ENCODE data around the gene KRT12.
A peak's percentile ranks its signal among the peaks of the same experiment; 100 is the strongest.
"Not testable (repeated sequence)": the region's sequence is repeated elsewhere in the genome, so short reads cannot be mapped to it uniquely, and the experiment has no call there.

The KRT12 gene

DNA sequence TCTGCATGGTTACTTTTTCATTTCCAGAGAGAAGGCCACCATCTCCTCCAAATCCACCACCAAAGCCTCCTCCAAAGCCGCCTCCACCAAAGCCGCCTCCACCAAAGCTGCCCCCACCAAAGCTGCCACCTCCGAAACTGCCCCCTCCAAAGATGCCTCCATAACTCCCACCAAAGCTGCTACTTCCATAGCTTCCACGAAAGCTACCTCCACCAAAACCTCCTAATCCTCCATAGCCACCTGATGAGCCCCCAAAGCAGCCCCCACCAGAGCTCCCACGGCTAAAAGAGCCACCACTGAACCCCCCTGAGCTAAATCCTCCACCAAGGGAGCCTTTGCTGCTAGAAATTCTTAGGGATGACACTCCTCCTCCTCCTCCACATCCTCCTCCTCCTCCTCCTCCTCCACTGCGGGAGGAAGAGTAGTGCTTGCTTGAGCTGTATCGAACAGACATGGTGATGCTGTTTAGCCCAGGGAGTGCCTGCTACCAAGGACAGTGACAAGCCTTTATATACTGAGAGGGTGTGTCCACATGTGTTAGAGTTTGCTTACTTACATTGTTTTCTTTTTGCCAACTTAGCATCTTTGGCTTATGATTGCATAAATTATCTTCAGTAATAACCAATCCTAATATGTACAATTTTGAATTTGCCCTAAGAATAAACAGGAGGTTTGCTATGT is 44.8 kb downstream of the KRT12 start, which contains the start of gene KRT10:
Gene KRT10 (minus strand): TSS at position 483 of the 681 bp plus-strand sequence. CDS start 29 bp downstream, at position 454.
- H3K9me3 Mint-ChIP-seq, result peaks cover 6% of the 10 kb centered on the region
- H3K27ac Mint-ChIP-seq, result no peak within 1 kb of the TSS
- peaks cover 10% of the 10 kb centered on the region for H3K36me3 Mint-ChIP-seq (ENCODE audit: low read depth)
- H3K4me3 Mint-ChIP-seq, result no peak within 1 kb of the TSS
- intact Hi-C loops (cut with micrococcal nuclease), result no loop called here
- peaks cover 43% of the 10 kb centered on the region for H3K27me3 Mint-ChIP-seq
- H3K4me1 Mint-ChIP-seq (ENCODE audit: low read depth), result no peaks in the 10 kb centered on the region

DNA sequence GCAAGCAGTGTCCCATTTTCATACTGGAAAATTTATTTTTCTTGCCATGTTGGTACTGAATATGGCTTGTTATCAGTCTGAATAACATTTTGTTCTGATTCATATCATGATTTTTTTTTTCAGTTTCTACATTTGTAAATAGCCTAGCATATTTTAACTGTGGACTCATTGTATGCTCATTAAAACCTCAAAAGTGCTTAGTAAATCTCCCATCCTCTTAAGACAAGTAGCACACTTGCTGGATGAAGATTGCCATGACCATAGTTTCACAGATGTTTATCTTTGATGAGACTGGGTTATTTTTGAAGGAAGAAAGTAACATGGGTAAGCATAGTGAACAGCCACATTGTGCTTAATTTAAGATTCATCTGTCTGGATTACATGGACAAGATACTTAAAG is 45.5 kb downstream of the KRT12 start:
- Mint-ChIP-seq H3K27ac (no peak overlapping the region), H3K27me3 (peaks cover 43% of the 10 kb centered on the region)
- intact Hi-C loops (cut with micrococcal nuclease), result no loop called here

DNA sequence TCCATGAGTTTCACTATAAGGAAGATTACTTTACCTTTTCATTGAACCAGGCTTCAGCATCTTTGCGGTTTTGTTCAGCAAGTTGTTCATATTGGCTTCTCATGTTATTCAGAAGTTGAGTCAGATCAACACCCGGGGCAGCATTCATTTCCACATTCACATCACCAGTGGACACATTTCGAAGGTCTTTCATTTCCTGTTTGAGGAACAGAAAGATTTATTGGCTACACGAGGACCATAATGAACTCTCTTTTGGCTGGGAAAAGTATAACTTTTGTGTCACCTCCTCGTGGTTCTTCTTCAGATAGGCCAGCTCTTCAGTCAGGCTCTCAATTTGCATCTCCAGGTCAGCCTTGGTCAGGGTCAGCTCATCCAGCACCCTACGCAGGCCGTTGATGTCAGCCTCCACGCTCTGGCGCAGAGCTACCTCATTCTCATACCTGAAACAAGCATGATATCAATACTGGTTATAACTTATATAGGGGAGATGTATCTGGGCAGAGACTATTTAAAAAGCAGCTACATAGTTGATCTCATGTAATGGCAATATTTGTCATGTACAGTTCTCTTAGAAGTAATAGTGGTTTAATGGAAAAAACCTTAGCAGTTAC is 46.7 kb downstream of the KRT12 start:
- H3K4me3 Mint-ChIP-seq, result no peak overlapping the region
- intact Hi-C loops (cut with micrococcal nuclease), result no loop called here
- H3K36me3 Mint-ChIP-seq (ENCODE audit: low read depth), result peaks cover 15% of the 10 kb centered on the region
- H3K4me1 Mint-ChIP-seq (ENCODE audit: low read depth), result no peaks in the 10 kb centered on the region
- no peak overlapping the region for H3K27ac Mint-ChIP-seq
- H3K27me3 Mint-ChIP-seq, result peaks cover 40% of the 10 kb centered on the region
- peaks cover 15% of the 10 kb centered on the region for H3K9me3 Mint-ChIP-seq

More for the DNA sequence above, 45.5 kb downstream of the KRT12 start:
- peaks cover 14% of the 10 kb centered on the region for H3K9me3 Mint-ChIP-seq
- no peaks in the 10 kb centered on the region for H3K4me1 Mint-ChIP-seq (ENCODE audit: low read depth)
- H3K4me3 Mint-ChIP-seq, result no peak overlapping the region
- H3K36me3 Mint-ChIP-seq (ENCODE audit: low read depth), result peaks cover 15% of the 10 kb centered on the region

- H3K9me3 Mint-ChIP-seq, result peaks cover 20% of the 10 kb centered on the region
- H3K27me3 Mint-ChIP-seq, result peaks cover 44% of the 10 kb centered on the region
- H3K27ac Mint-ChIP-seq, result no peak overlapping the region
- H3K4me1 Mint-ChIP-seq (ENCODE audit: low read depth), result no peaks in the 10 kb centered on the region
- intact Hi-C loops (cut with micrococcal nuclease), result no loop called here
- peak overlapping the region; percentile 72 for H3K4me3 Mint-ChIP-seq
- peaks cover 15% of the 10 kb centered on the region for H3K36me3 Mint-ChIP-seq (ENCODE audit: low read depth)
Measured at GRCh38 chr17:40819528-40820125, 47.4 kb downstream of the KRT12 start.

DNA sequence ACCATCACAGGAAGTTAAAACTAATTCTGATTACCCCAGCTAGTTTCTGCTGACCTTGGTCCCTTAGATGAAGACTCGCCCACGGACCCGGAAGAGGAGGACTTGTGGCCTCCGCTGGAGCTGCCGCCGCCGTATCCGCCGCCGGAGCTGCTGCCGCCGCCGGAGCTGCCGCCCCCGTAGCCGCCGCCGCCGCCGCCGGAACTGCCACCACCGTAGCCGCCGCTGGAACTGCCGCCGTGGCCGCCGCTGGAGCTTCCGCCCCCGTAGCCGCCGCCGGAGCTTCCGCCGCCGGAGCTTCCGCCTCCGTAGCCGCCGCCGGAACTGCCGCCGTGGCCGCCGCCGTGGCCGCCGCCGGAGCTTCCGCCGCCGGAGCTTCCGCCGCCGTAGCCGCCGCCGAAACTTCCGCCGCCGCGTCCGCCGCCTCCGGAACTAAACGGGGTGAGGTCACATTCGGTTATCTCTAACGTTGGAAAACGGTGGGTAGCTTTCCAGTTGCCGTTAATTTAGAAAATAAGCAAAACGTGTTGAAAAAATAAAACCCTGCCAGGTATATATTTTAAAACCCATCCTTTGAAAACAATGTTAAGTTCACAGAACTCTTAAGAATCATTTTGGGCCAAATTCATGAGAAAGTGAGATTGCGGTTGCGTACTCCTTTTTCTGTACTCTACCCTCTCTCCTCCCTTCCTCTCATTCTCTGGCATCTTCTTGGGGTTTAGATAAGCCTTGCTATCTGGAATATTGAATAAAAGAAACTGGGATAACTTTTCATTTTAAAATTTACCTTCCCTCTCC is 48.1 kb downstream of the KRT12 start:
- H3K36me3 Mint-ChIP-seq (ENCODE audit: low read depth), result peaks cover 15% of the 10 kb centered on the region

GRCh38 chr17:40818343-40818732 is 48.7 kb downstream of the KRT12 start:
- intact Hi-C loops (cut with micrococcal nuclease), result no loop called here
- Mint-ChIP-seq H3K27ac (peak overlapping the region; percentile 65), H3K4me3 (peak overlapping the region; percentile 72), H3K9me3 (peaks cover 23% of the 10 kb centered on the region), H3K4me1 (ENCODE audit: low read depth) (no peaks in the 10 kb centered on the region), H3K27me3 (peaks cover 45% of the 10 kb centered on the region), H3K36me3 (ENCODE audit: low read depth) (peaks cover 15% of the 10 kb centered on the region)

More for the DNA sequence above, 48.1 kb downstream of the KRT12 start:
- Mint-ChIP-seq H3K4me3 (peak overlapping the region; percentile 72), H3K9me3 (peaks cover 23% of the 10 kb centered on the region), H3K4me1 (ENCODE audit: low read depth) (no peaks in the 10 kb centered on the region), H3K27ac (peak overlapping the region; percentile 65), H3K27me3 (peaks cover 44% of the 10 kb centered on the region)
- intact Hi-C loops (cut with micrococcal nuclease), result no loop called here

DNA sequence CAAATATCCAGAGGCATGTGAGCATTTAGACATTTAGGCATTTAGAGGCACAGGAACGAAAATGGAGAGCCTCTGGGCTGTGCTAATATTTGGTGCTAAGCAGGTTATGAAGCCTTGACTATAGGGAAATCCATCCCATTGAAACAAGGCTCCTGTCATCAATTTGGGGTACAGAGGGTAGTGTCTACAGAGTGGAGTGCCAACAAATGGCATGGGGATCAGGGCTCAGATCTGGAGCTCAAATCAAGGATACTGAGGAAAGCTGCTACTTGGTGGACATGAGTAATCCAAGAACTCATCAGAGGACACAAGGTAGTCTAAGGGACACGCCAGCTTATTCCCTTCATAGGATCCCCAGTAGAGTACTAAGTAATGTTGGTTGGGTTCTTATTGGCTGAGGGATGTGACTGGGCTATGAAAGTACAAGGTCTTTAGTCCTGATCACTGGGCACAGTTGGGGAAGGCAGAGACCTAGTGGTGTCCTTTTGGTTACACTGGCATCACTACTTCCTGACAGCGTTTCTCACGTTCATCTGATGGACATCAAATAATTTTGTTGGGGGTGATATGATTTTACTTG is 49.8 kb downstream of the KRT12 start:
- Mint-ChIP-seq H3K4me3 (no peak overlapping the region), H3K9me3 (peaks cover 23% of the 10 kb centered on the region), H3K4me1 (ENCODE audit: low read depth) (no peaks in the 10 kb centered on the region), H3K27me3 (peaks cover 48% of the 10 kb centered on the region), H3K36me3 (ENCODE audit: low read depth) (peaks cover 15% of the 10 kb centered on the region), H3K27ac (no peak overlapping the region)
- intact Hi-C loops (cut with micrococcal nuclease), result no loop called here

GRCh38 chr17:40816569-40816968 is 50.5 kb downstream of the KRT12 start:
- Mint-ChIP-seq H3K27ac (no peak overlapping the region), H3K27me3 (peaks cover 49% of the 10 kb centered on the region), H3K4me3 (no peak overlapping the region)

GRCh38 chr17:40815381-40815780 is 51.6 kb downstream of the KRT12 start:
- Mint-ChIP-seq H3K4me1 (ENCODE audit: low read depth) (no peaks in the 10 kb centered on the region), H3K27me3 (peaks cover 48% of the 10 kb centered on the region), H3K27ac (no peak overlapping the region), H3K4me3 (no peak overlapping the region), H3K9me3 (peaks cover 23% of the 10 kb centered on the region), H3K36me3 (ENCODE audit: low read depth) (peaks cover 15% of the 10 kb centered on the region)
- intact Hi-C loops (cut with micrococcal nuclease), result no loop called here

More at GRCh38 chr17:40816569-40816968, 50.5 kb downstream of the KRT12 start:
- intact Hi-C loops (cut with micrococcal nuclease), result no loop called here
- Mint-ChIP-seq H3K4me1 (ENCODE audit: low read depth) (no peaks in the 10 kb centered on the region), H3K36me3 (ENCODE audit: low read depth) (peaks cover 15% of the 10 kb centered on the region), H3K9me3 (peaks cover 23% of the 10 kb centered on the region)

GRCh38 chr17:40814657-40815056 is 52.4 kb downstream of the KRT12 start:
- H3K27ac Mint-ChIP-seq; intact Hi-C loops (cut with micrococcal nuclease); H3K4me3 Mint-ChIP-seq; H3K4me1 Mint-ChIP-seq (ENCODE audit: low read depth): not testable (repeated sequence)
- peaks cover 23% of the 10 kb centered on the region for H3K9me3 Mint-ChIP-seq
- H3K36me3 Mint-ChIP-seq (ENCODE audit: low read depth), result peaks cover 15% of the 10 kb centered on the region
- H3K27me3 Mint-ChIP-seq, result peaks cover 51% of the 10 kb centered on the region

- intact Hi-C loops (cut with micrococcal nuclease), result no loop called here
Measured at GRCh38 chr17:40813804-40814203, 53.2 kb downstream of the KRT12 start.

DNA sequence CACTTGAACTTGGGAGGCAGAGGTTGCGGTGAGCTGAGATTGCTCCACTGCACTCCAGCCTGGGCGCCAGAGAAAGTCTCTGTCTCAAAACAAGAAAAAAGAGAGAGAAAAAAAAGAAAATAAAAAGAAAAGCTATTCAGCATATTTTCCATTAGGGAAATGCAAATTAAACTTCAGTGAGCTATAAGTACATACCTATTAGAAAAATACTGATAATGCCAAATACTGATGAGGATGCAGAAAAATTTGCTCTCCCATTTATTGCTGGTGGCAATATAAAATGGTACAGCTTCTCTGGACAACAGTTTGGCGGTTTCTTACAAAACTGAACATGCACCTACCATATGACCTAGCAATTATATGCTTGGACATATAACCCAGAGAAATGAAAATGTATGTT is 54.4 kb downstream of the KRT12 start:
- H3K36me3 Mint-ChIP-seq (ENCODE audit: low read depth), result peaks cover 9% of the 10 kb centered on the region
- no peak overlapping the region for H3K27ac Mint-ChIP-seq
- intact Hi-C loops (cut with micrococcal nuclease), result no loop called here
- H3K27me3 Mint-ChIP-seq, result peaks cover 61% of the 10 kb centered on the region
- no peaks in the 10 kb centered on the region for H3K4me1 Mint-ChIP-seq (ENCODE audit: low read depth)
- no peak overlapping the region for H3K4me3 Mint-ChIP-seq
- H3K9me3 Mint-ChIP-seq, result peaks cover 21% of the 10 kb centered on the region

More at GRCh38 chr17:40813804-40814203, 53.2 kb downstream of the KRT12 start:
- H3K9me3 Mint-ChIP-seq, result peaks cover 23% of the 10 kb centered on the region
- peaks cover 53% of the 10 kb centered on the region for H3K27me3 Mint-ChIP-seq
- peaks cover 15% of the 10 kb centered on the region for H3K36me3 Mint-ChIP-seq (ENCODE audit: low read depth)
- no peak overlapping the region for H3K27ac Mint-ChIP-seq
- no peaks in the 10 kb centered on the region for H3K4me1 Mint-ChIP-seq (ENCODE audit: low read depth)
- H3K4me3 Mint-ChIP-seq, result no peak overlapping the region

Measured in dendritic cell treated with granulocyte-macrophage colony-stimulating factor and Interleukin-4, amounts not matched to agents 40 ng/mL and 50 ng/mL, for 4 days (primary cell).